ENCODE data around the gene OTULIN.

The OTULIN gene

GRCh38 chr5:14669415-14669814, 4.9 kb downstream of the OTULIN start:
- no peak for DNase-seq

DNA sequence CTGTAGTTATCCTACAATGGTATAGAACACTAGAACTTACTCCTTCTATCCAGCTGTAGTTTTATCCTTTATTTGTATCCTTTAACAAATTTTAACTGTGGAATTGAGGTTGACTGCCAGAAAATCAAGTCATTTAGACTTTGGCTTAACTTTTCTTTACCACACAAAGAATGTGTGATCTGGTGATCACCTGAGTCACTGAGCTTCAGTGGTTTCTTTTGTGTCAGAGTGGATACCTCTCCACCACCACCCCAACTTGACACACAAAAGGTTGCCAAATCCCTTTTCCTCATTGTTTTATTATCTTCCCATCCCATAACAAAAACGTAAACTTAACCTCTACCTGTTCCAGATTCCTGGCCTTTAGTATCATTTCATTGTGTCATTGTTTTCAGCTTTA, 5.5 kb downstream of the OTULIN start:
- DNase-seq: no peak

- DNase-seq: no peak
These were observed 6.9 kb downstream of the OTULIN start for GRCh38 chr5:14671414-14671813.

- DNase-seq: no peak
These were observed 7.6 kb downstream of the OTULIN start for GRCh38 chr5:14672082-14672481.

DNA sequence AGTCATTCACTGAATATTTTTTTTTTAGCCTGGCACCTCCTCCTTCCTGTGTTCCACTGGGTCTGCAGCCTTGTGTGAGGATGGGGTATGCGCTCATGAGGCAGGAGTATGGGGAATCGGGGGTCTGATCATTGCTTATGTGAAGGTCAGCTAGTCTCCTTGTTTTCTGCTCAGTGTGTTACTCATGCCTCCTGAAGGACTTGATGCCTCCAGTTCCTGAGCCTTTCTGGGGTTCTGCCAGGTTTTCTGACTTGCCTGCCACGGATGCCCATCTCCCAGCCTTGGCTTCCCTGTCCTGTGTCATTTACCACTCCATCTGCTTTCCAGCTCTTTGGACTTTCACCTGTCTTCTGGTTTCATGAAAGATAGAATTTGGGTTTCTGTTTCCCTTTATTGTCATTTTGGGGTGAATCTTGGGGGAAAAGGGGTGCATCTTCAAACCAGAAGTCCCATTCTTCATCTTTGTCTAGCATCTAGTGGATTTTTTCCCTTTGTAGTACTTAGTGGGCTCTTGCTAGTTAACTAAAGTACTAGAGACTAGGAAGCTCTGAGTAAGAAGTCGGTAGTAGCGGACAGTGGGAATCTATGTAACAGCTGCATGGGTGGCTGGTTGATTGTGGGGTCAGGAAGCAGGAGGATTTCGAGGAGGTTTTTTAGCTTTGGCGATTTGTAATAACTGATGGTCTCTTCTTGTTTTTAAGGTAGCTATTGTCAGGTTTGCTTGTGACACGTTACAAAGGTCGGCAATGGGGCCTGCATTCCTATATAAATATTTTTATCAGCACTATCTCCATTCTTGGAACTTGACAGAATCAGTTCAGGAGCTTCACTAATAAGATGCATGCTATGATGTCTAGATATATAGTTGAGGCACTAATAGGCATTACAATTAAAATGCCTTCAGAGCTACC, 8.2 kb downstream of the OTULIN start:
- no peak for DNase-seq

DNA sequence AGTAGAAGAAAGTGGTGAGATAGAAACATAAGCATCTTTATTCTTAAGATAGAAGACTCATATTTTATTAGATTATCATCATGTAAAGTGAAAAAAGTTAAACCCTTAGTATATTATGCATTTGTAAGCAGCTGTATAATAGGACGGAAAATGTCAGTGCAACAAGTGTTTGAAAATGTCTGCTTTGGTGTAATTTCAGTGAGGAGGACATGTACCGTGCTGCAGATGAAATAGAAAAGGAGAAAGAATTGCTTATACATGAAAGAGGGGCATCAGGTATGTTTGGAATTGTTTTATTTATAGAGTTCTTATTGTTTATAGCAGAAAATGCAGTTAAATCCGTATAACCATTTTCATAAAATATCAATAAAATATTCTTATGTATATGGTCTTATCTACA, 8.9 kb downstream of the OTULIN start:
- no peak for DNase-seq

GRCh38 chr5:14674983-14675854, 10.7 kb downstream of the OTULIN start:
- DNase-seq: no peak

GRCh38 chr5:14675865-14676300, 11.4 kb downstream of the OTULIN start:
- DNase-seq: no peak

- DNase-seq: no peak
These were observed 11.8 kb downstream of the OTULIN start for GRCh38 chr5:14676320-14676719.

DNA sequence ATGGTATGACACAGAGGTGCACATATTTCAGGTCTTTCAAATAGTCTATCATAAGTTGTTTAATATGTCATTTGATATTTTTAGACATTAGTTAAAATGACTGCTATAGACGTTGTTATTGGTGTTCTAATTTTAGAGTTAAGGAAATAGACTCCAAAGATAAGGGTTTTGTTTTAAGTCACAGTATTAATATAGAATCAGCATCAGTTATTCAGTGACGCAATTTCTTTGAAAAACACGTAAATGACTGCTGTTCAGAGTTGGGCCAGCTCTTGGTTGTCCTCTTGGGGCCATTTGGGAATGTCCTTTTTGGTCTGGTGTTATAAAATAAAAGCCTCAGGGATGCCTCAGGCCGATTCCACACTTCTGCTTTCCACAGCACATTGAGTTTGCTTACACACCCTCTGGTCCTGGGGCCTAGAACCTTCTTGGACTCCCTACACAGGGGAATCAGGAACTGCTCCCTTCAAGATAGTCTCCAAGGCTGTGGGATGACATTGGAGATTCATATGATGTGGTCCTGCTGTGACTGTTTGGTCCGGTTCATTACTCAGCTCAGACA, 14.3 kb downstream of the OTULIN start:
- no peak for DNase-seq

DNA sequence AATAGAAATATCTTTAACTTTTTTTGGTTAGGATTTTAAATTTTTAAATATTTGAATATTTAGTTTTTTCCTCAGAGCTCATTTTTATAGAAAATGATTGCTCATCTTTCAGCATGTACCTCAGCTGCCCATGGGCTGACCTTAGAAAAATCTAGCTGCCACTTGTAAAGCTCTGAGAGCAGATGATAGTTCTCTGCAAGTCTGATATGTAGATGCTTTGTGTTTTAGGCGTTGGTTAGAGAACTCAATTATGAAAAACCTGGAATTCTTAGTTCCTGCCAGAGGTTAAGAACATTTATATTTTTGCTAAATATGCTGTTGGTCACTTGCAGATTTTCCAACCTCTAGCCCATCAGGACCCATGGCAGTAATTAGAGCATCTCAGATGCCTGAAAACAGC, 15.1 kb downstream of the OTULIN start:
- no peak for DNase-seq

DNA sequence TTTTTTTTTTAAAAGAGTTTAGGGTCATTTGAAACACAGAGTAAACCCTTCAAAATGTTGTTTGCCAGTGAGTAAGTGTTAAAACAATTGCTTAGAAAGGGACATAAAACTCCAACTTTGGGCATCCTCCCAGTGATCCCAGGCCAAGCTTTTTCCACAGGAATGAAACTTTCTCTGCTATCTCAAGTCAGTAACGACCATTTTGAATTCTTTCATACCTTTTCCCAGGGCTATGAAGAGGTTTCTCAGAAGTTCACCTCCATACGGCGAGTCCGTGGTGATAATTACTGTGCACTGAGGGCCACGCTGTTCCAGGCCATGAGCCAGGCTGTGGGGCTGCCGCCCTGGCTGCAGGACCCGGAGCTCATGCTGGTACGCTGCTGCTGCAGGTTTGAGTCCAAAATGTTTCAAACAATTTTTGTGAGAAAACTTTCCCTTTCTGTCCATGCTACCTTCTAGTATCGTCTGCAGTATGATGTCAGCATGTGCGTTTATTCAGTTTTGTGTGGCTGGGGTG, 16.8 kb downstream of the OTULIN start:
- DNase-seq: no peak

GRCh38 chr5:14683906-14684455, 19.5 kb downstream of the OTULIN start:
- no peak for DNase-seq

DNA sequence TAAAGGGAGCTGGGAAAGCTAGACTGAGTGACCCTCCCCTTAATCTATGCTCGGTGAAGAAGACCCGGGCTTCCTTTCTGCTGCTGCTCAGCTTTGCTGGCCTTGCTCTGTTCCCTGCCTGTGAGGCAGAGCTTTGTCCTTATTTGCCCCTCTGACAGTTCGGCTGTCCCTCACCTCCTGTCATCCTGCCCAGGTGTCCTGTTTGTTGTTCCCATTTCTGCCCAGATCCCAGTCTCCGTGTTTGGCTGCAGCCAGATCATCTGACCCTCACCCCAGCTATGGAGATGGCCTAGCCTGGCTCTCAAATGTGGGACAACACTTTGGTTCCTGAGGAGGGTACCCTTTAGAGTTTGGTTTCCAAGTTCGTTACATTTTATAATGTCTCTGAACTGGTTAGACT, 20.2 kb downstream of the OTULIN start:
- no peak for DNase-seq

DNA sequence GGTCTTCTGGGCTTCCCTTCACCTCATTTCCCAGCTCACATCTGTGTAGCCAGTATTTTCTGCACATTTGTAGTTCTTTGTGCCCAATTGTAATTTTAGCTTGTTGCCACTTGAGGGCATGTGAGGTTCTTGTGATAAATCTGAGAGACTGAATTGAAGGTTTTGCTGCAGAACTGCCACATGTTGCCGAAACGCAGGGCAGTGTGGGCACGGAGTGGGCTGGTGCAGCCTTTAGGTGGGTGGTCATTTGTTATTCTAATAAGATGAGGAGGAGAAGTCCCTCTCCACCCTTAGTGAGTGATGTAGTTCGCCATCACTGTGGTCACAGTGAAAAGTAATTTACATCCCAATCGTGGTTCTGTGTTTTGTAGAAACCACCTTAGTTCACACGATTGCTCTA, 21.2 kb downstream of the OTULIN start:
- DNase-seq: peak; percentile 40

- DNase-seq: no peak
These were observed 22.0 kb downstream of the OTULIN start for GRCh38 chr5:14686517-14686916.

DNA sequence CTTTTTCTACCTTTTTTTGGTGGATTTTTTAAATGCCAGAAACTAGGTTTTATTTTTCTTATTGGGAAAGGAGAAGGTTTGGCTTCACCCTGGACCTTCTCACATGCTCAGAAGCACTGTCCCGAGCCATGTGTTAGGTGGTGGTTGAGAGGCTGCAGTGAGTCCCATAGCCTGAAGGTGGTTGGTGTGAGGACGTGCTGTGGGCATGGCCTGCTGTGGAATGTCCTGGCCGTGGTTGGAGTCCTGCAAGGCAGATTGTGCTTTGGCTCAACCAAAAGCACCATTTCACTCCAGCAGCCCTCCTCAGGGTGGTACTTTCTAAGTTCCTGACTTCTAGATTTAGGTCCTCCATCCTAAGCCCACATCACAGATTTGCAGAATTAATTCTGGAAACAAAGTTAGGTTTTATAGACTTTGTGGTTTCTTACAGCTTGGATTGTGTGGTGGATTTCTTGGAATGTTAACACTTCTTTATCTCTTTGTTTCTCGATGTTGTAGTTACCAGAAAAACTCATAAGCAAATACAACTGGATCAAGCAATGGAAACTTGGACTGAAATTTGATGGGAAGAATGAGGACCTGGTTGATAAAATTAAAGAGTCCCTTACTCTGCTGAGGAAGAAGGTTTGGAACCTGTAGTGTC, 22.6 kb downstream of the OTULIN start:
- no peak for DNase-seq

GRCh38 chr5:14693070-14693469, 28.6 kb downstream of the OTULIN start:
- DNase-seq: no peak

DNA sequence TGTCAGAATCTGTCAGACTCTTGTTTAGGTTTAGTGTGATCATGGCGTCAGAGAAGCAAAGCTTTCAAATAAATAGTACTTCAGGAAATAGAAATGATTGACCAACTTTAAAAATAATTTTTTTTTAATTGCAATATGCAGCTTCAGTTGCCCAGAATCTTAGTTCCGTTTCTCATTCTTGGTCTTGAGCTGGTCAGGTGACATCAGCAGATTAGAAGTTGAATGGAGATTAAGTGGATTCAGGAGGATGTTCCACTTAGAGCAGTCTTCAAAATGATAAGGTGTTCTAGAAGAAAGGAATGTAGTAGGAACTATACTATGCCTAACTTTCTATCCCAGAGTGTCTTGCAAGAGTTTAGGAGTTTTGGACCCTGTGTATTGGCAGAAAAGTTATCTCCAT, 30.6 kb downstream of the OTULIN start:
- DNase-seq: no peak

- DNase-seq: no peak
These were observed 31.5 kb downstream of the OTULIN start for GRCh38 chr5:14696057-14696456.

GRCh38 chr5:14696851-14697250, 32.3 kb downstream of the OTULIN start:
- DNase-seq: no peak

GRCh38 chr5:14698495-14698894, 34.0 kb downstream of the OTULIN start:
- no peak for DNase-seq

- no peak for DNase-seq
These were observed 34.6 kb downstream of the OTULIN start for GRCh38 chr5:14699159-14699558.
